Fibroblast of lung (primary cell): ENCODE measurements around the gene TMEM43. TPM values are rescaled to one million over a fixed set of nuclear protein-coding genes. Genes with fewer than 3 reads are reported as not detected.

ENCODE experiments used
- DNase-seq, 2 donors: peaks; one replicate each; pipeline versions ENCODE4 v3.0.0 to v3.0.0-alpha.2; 2010; ENCODE audit warnings: low read depth in 2 of 2
- H2AFZ ChIP-seq: 2 replicates; pipeline ENCODE4 v1.5.1; 2012; ENCODE audit warnings: low read length, control low read depth, inconsistent platforms
- H3K27ac ChIP-seq: 2 replicates; pipeline ENCODE4 v1.5.1; 2011; ENCODE audit warnings: low read length, control low read depth; ENCODE audit not compliant: insufficient read depth
- H3K27me3 ChIP-seq: 2 replicates; pipeline ENCODE4 v1.5.1; 2011; ENCODE audit warnings: mild to moderate bottlenecking, low read length; ENCODE audit not compliant: control insufficient read depth, insufficient read depth
- H3K36me3 ChIP-seq: 2 replicates; pipeline ENCODE4 v1.5.1; 2011; ENCODE audit warnings: low read length; ENCODE audit not compliant: control insufficient read depth, insufficient read depth
- H3K4me1 ChIP-seq: 2 replicates; pipeline ENCODE4 v1.5.1; 2011; ENCODE audit warnings: low read length; ENCODE audit not compliant: control insufficient read depth, insufficient read depth; ENCODE audit errors: extremely low read depth
- H3K4me2 ChIP-seq: 2 replicates; pipeline ENCODE4 v1.5.1; 2011; ENCODE audit warnings: low read length, control low read depth; ENCODE audit not compliant: insufficient read depth; ENCODE audit errors: extremely low read depth
- H3K4me3 ChIP-seq, 4 experiments: fragments of 200-600 bp in 1 of 4; sonication (generic) in 1 of 4; replicated peaks in 1 of 4; 2 replicates each; pipeline ENCODE4 v1.5.1; 2011 to 2016; ENCODE audit warnings: low read length in 4 of 4, low read depth in 3 of 4, mild to moderate bottlenecking in 3 of 4, control low read depth in 2 of 4, inconsistent platforms in 1 of 4, mixed read lengths in 1 of 4; ENCODE audit not compliant: insufficient read depth in 1 of 4; ENCODE audit errors: control extremely low read depth in 1 of 4
- H3K79me2 ChIP-seq: 2 replicates; pipeline ENCODE4 v1.5.1; 2012; ENCODE audit warnings: mild to moderate bottlenecking, low read length, inconsistent platforms; ENCODE audit not compliant: control insufficient read depth, insufficient read depth
- H3K9ac ChIP-seq: 2 replicates; pipeline ENCODE4 v1.5.1; 2011; ENCODE audit warnings: mild to moderate bottlenecking, low read length, control low read depth; ENCODE audit not compliant: insufficient read depth
- H3K9me3 ChIP-seq: 2 replicates; pipeline ENCODE4 v1.5.1; 2012; ENCODE audit warnings: low read depth, low read length; ENCODE audit not compliant: control insufficient read depth, insufficient read depth
- H4K20me1 ChIP-seq: 2 replicates; pipeline ENCODE4 v1.5.1; 2011; ENCODE audit warnings: low read length; ENCODE audit not compliant: control insufficient read depth, insufficient read depth; ENCODE audit errors: extremely low read depth
- EZH2 ChIP-seq: IDR thresholded peaks from 2 replicates; pipeline ENCODE4 v1.5.1; 2012; ENCODE audit warnings: low read length, control low read depth, mild to moderate bottlenecking; ENCODE audit errors: missing control alignments
- polyA plus RNA-seq, 2 donors: library from polyadenylated mRNA; depleted of rRNA in 1 of 2; stranded (reverse) in 1 of 2; unstranded in 1 of 2; fragments of >200 nt; gene quantifications; 2 replicates each; pipeline ENCODE4 v1.2.1, GENCODE V29; 2011 to 2012; ENCODE audit warnings: missing spikeins in 1 of 2
- total RNA-seq: library from RNA; depleted of rRNA; stranded (reverse); fragments of >200 nt; gene quantifications from 2 replicates; pipeline ENCODE4 v1.2.1, GENCODE V29; 2014
- TF ChIP-seq, protein P1 (sequence below), 2 donors: IDR thresholded peaks in 1 of 2; conservative IDR thresholded peaks in 1 of 2; 1 replicate in 1 of 2; 2 replicates in 1 of 2; pipeline ENCODE4 v1.5.1; 2011 to 2012; ENCODE audit warnings: low read length in 2 of 2, control low read depth in 1 of 2, inconsistent platforms in 1 of 2, low read depth in 1 of 2, mild to moderate bottlenecking in 1 of 2

The TMEM43 gene
- total and polyA plus RNA-seq, 2 donors (not counting 1 experiment from before 2014, with no cell fraction given): 114 to 180 TPM

DNA sequence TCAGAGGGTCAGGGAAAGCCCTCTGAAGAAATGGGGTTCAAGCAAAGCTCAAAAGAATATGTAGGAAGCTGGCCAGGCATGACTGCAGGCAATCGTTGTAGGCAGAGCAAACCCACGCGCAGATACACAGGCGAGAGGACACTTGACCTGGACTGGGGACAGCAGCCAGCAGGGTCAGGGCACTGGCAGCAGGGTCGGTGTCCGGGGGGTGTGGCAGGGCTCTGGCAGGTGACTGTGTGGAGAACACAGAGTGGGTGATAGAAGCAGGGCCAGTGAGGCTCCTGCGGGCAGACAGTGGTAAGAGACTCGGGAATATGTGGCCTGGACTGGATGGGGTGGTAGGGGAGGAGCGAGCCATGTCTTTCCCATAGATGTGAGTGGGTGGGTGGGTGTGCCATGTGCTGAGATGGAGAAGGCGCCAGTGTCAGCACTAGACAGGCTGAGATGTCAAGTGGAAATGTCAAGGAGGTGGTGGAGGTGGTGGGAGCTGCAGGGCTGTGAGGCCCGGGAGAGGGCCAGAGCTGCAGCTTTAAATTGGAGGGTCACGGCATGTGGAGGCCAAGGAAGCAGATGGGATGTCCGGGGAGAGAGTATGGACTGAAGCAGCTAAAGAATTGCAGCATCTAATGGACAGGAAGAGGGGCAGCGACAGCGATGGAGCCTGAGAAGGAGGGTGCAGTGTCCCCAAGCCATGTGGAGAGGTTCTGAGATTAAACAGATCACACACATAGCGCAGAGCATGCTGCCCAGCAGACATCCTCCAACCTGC lies 13.4 kb downstream of the TMEM43 start:
- Histone ChIP-seq H3K4me1 (peaks cover 15% of the 10 kb centered on the region), H3K27ac (no peak overlapping the region), H3K27me3 (no peaks in the 10 kb centered on the region), H3K9ac (no peak overlapping the region), H3K4me3 (no peak overlapping the region), H3K36me3 (peaks cover 59% of the 10 kb centered on the region), H2AFZ (no peak overlapping the region), H3K9me3 (no peaks in the 10 kb centered on the region), H4K20me1 (no peaks in the 10 kb centered on the region), H3K4me2 (no peak overlapping the region), H3K79me2 (no peaks in the 10 kb centered on the region)
- no peak for DNase-seq
- TF ChIP-seq, protein P1, sequence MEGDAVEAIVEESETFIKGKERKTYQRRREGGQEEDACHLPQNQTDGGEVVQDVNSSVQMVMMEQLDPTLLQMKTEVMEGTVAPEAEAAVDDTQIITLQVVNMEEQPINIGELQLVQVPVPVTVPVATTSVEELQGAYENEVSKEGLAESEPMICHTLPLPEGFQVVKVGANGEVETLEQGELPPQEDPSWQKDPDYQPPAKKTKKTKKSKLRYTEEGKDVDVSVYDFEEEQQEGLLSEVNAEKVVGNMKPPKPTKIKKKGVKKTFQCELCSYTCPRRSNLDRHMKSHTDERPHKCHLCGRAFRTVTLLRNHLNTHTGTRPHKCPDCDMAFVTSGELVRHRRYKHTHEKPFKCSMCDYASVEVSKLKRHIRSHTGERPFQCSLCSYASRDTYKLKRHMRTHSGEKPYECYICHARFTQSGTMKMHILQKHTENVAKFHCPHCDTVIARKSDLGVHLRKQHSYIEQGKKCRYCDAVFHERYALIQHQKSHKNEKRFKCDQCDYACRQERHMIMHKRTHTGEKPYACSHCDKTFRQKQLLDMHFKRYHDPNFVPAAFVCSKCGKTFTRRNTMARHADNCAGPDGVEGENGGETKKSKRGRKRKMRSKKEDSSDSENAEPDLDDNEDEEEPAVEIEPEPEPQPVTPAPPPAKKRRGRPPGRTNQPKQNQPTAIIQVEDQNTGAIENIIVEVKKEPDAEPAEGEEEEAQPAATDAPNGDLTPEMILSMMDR (conservative IDR thresholded peaks at IDR 0.05 in 1 of 2, IDR thresholded peaks at IDR 0.05 in 1 of 2; ENCODE audit: low read depth in 1 of 2, low read length in 2 of 2): no peak
- TF ChIP-seq EZH2: no peak

- H3K4me2 ChIP-seq: no peak overlapping the region
- peaks cover 52% of the 10 kb centered on the region for H3K36me3 ChIP-seq
- no peaks in the 10 kb centered on the region for H3K9me3 ChIP-seq
- H3K4me1 ChIP-seq: peaks cover 18% of the 10 kb centered on the region
- TF ChIP-seq, protein P1 (conservative IDR thresholded peaks at IDR 0.05 in 1 of 2, IDR thresholded peaks at IDR 0.05 in 1 of 2; ENCODE audit: low read depth in 1 of 2, low read length in 2 of 2): no peak
- TF ChIP-seq EZH2: no peak
- H3K27me3 ChIP-seq: no peaks in the 10 kb centered on the region
- no peak for DNase-seq
- H3K27ac ChIP-seq: no peak overlapping the region
- H2AFZ ChIP-seq: no peak overlapping the region
- H3K79me2 ChIP-seq: no peaks in the 10 kb centered on the region
- no peaks in the 10 kb centered on the region for H4K20me1 ChIP-seq
- H3K4me3 ChIP-seq: no peak overlapping the region
- H3K9ac ChIP-seq: no peak overlapping the region
These were observed 14.2 kb downstream of the TMEM43 start for GRCh38 chr3:14138878-14139655.

- no peak overlapping the region for H2AFZ ChIP-seq
- H3K4me2 ChIP-seq: no peak overlapping the region
- no peaks in the 10 kb centered on the region for H4K20me1 ChIP-seq
- DNase-seq: peak in 1 of 2 donors; percentile 19
- H3K4me1 ChIP-seq: peaks cover 22% of the 10 kb centered on the region
- H3K27me3 ChIP-seq: no peaks in the 10 kb centered on the region
- H3K27ac ChIP-seq: peak overlapping the region; percentile 8
- no peaks in the 10 kb centered on the region for H3K79me2 ChIP-seq
- H3K4me3 ChIP-seq: no peak overlapping the region
- TF ChIP-seq, protein P1 (conservative IDR thresholded peaks at IDR 0.05 in 1 of 2, IDR thresholded peaks at IDR 0.05 in 1 of 2; ENCODE audit: low read depth in 1 of 2, low read length in 2 of 2): no peak
- peaks cover 46% of the 10 kb centered on the region for H3K36me3 ChIP-seq
- no peak overlapping the region for H3K9ac ChIP-seq
- no peaks in the 10 kb centered on the region for H3K9me3 ChIP-seq
These were observed 14.9 kb downstream of the TMEM43 start for GRCh38 chr3:14139771-14140170.
